BLaER1 (cell line): ENCODE data around the gene TELO2.

Experiments used
- H3K27ac ChIP-seq: shearing (Covaris generic); formaldehyde crosslinking; 2 replicates; pipeline ENCODE4 v1.8.1; 2022
- H3K27me3 ChIP-seq: shearing (Covaris generic); formaldehyde crosslinking; 2 replicates; pipeline ENCODE4 v1.8.1; 2022
- H3K36me3 ChIP-seq: shearing (Covaris generic); formaldehyde crosslinking; 2 replicates; pipeline ENCODE4 v1.8.1; 2022
- H3K4me1 ChIP-seq: shearing (Covaris generic); formaldehyde crosslinking; 2 replicates; pipeline ENCODE4 v1.8.1; 2022
- H3K4me2 ChIP-seq: shearing (Covaris generic); formaldehyde crosslinking; 2 replicates; pipeline ENCODE4 v1.8.1; 2022
- H3K4me3 ChIP-seq: shearing (Covaris generic); formaldehyde crosslinking; 2 replicates; pipeline ENCODE4 v1.8.1; 2022
- H3K9ac ChIP-seq: shearing (Covaris generic); formaldehyde crosslinking; 2 replicates; pipeline ENCODE4 v1.8.1; 2022
- H3K9me3 ChIP-seq: shearing (Covaris generic); formaldehyde crosslinking; 2 replicates; pipeline ENCODE4 v1.8.1; 2022
- H4K20me1 ChIP-seq: shearing (Covaris generic); formaldehyde crosslinking; 2 replicates; pipeline ENCODE4 v1.8.1; 2022
- Cebpa-rat ChIP-seq: shearing (Covaris generic); IDR thresholded peaks from 2 replicates; pipeline ENCODE4 v1.8.1; 2022

The TELO2 gene

DNA sequence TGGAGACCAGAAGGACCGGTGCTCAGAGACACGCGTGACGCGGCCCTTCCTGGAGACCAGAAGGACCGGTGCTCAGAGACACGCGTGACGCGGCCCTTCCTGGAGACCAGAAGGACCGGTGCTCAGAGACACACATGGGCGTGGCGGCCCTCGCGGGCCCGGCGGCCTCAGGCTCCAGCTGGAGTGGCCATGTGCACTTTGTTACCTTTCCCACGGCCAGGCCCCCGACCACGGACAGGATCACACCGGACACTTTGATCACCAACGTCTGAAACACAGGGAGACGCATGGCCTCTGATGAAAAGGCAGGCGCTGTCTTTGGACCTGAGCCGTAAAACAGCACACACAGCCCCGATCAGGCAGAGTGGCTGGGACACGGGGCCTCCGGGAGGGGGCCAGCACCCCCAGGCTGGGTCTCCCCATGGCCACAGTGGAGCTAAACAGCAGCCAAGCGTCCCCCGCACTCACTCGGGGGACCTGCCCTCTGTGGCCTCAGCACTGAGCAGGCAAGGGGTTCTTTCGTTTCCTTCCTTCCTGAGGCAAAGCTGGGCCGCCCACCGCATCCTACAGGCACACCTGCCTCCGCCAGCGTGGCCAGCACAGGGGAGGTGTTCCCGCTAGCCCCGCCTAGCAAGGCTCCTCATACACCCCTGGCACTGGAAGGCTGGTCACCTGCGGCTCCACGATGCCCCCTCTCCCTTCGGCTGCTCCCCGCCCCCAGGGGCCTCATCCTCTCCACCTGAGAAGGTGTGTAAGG, 35.5 kb upstream of the TELO2 start:
- peaks cover 90% of the 10 kb centered on the region for H3K36me3 ChIP-seq

GRCh38 chr16:1458336-1458976, 34.7 kb upstream of the TELO2 start:
- TF ChIP-seq Cebpa-rat, result no peak
- peaks cover 80% of the 10 kb centered on the region for H3K4me1 ChIP-seq
- H3K9ac ChIP-seq, result peak overlapping the region; percentile 70
- no peaks in the 10 kb centered on the region for H3K27me3 ChIP-seq
- H3K9me3 ChIP-seq, result no peaks in the 10 kb centered on the region
- H3K4me2 ChIP-seq, result peak overlapping the region; percentile 93
- H3K27ac ChIP-seq, result peak overlapping the region; percentile 84
- peaks cover 76% of the 10 kb centered on the region for H4K20me1 ChIP-seq
- H3K4me3 ChIP-seq, result no peak overlapping the region
- H3K36me3 ChIP-seq, result peaks cover 90% of the 10 kb centered on the region

More for the DNA sequence above, 35.5 kb upstream of the TELO2 start:
- Histone ChIP-seq H3K9me3 (no peaks in the 10 kb centered on the region), H3K4me2 (peak overlapping the region; percentile 93), H3K27ac (peak overlapping the region; percentile 84), H3K9ac (peak overlapping the region; percentile 70), H4K20me1 (peaks cover 68% of the 10 kb centered on the region), H3K27me3 (no peaks in the 10 kb centered on the region), H3K4me3 (peak overlapping the region; percentile 31; the same call in 1 of the 2 replicates), H3K4me1 (peaks cover 83% of the 10 kb centered on the region)
- no peak for TF ChIP-seq Cebpa-rat

GRCh38 chr16:1458977-1459341, 34.2 kb upstream of the TELO2 start:
- peaks cover 90% of the 10 kb centered on the region for H3K36me3 ChIP-seq
- peaks cover 80% of the 10 kb centered on the region for H4K20me1 ChIP-seq
- H3K4me2 ChIP-seq, result peak overlapping the region; percentile 93
- no peaks in the 10 kb centered on the region for H3K27me3 ChIP-seq
- peaks cover 75% of the 10 kb centered on the region for H3K4me1 ChIP-seq
- H3K4me3 ChIP-seq, result no peak overlapping the region
- TF ChIP-seq Cebpa-rat, result no peak
- H3K9ac ChIP-seq, result peak overlapping the region; percentile 70
- H3K27ac ChIP-seq, result peak overlapping the region; percentile 84
- no peaks in the 10 kb centered on the region for H3K9me3 ChIP-seq

- Histone ChIP-seq H3K9ac (peak overlapping the region; percentile 70), H3K4me1 (peaks cover 65% of the 10 kb centered on the region), H4K20me1 (peaks cover 89% of the 10 kb centered on the region), H3K27me3 (no peaks in the 10 kb centered on the region), H3K4me3 (no peak overlapping the region), H3K4me2 (peak overlapping the region; percentile 93), H3K36me3 (peaks cover 90% of the 10 kb centered on the region), H3K27ac (peak overlapping the region; percentile 84), H3K9me3 (no peaks in the 10 kb centered on the region)
- TF ChIP-seq Cebpa-rat, result no peak
Measured at GRCh38 chr16:1459967-1460366, 33.2 kb upstream of the TELO2 start.

GRCh38 chr16:1460602-1461138, 32.5 kb upstream of the TELO2 start:
- Histone ChIP-seq H3K4me3 (no peak overlapping the region), H3K27me3 (no peaks in the 10 kb centered on the region), H3K27ac (peak overlapping the region; percentile 84), H3K4me1 (peaks cover 62% of the 10 kb centered on the region), H4K20me1 (peaks cover 96% of the 10 kb centered on the region), H3K9me3 (no peaks in the 10 kb centered on the region), H3K36me3 (peaks cover 90% of the 10 kb centered on the region), H3K4me2 (peak overlapping the region; percentile 93), H3K9ac (no peak overlapping the region)
- TF ChIP-seq Cebpa-rat, result no peak

GRCh38 chr16:1461146-1461545, 32.0 kb upstream of the TELO2 start:
- H3K9ac ChIP-seq, result no peak overlapping the region
- no peak for TF ChIP-seq Cebpa-rat
- H3K27me3 ChIP-seq, result no peaks in the 10 kb centered on the region
- H3K9me3 ChIP-seq, result no peaks in the 10 kb centered on the region
- H3K27ac ChIP-seq, result 0 out of 2 replicates have a peak overlapping the region, but pooled peaks have one; percentile 84
- peaks cover 62% of the 10 kb centered on the region for H3K4me1 ChIP-seq
- peaks cover 96% of the 10 kb centered on the region for H4K20me1 ChIP-seq
- peaks cover 90% of the 10 kb centered on the region for H3K36me3 ChIP-seq
- 0 out of 2 replicates have a peak overlapping the region, but pooled peaks have one; percentile 93 for H3K4me2 ChIP-seq
- no peak overlapping the region for H3K4me3 ChIP-seq

GRCh38 chr16:1464196-1464893, 28.8 kb upstream of the TELO2 start:
- peak overlapping the region; percentile 99 for H3K27ac ChIP-seq
- H3K27me3 ChIP-seq, result no peaks in the 10 kb centered on the region
- peak overlapping the region; percentile 29; the same call in 1 of the 2 replicates for H3K9ac ChIP-seq
- no peak overlapping the region for H3K4me3 ChIP-seq
- no peaks in the 10 kb centered on the region for H3K9me3 ChIP-seq
- peaks cover 62% of the 10 kb centered on the region for H3K4me1 ChIP-seq
- H4K20me1 ChIP-seq, result peaks cover 69% of the 10 kb centered on the region
- H3K36me3 ChIP-seq, result peaks cover 76% of the 10 kb centered on the region
- TF ChIP-seq Cebpa-rat, result no peak
- no peak overlapping the region for H3K4me2 ChIP-seq

- Histone ChIP-seq H3K9me3 (no peaks in the 10 kb centered on the region), H4K20me1 (peaks cover 64% of the 10 kb centered on the region), H3K9ac (0 out of 2 replicates have a peak overlapping the region, but pooled peaks have one; percentile 29), H3K27ac (peak overlapping the region; percentile 99), H3K27me3 (no peaks in the 10 kb centered on the region), H3K4me1 (peaks cover 59% of the 10 kb centered on the region), H3K4me3 (no peak overlapping the region), H3K4me2 (no peak overlapping the region), H3K36me3 (peaks cover 72% of the 10 kb centered on the region)
- TF ChIP-seq Cebpa-rat, result no peak
Measured at GRCh38 chr16:1464894-1465566, 28.1 kb upstream of the TELO2 start.

GRCh38 chr16:1465567-1465915, 27.6 kb upstream of the TELO2 start:
- Histone ChIP-seq H3K9ac (no peak overlapping the region), H3K27ac (peak overlapping the region; percentile 99), H3K4me2 (no peak overlapping the region), H3K9me3 (no peaks in the 10 kb centered on the region), H4K20me1 (peaks cover 59% of the 10 kb centered on the region), H3K4me1 (peaks cover 59% of the 10 kb centered on the region), H3K4me3 (no peak overlapping the region), H3K36me3 (peaks cover 67% of the 10 kb centered on the region), H3K27me3 (no peaks in the 10 kb centered on the region)
- no peak for TF ChIP-seq Cebpa-rat
